GM12878 (cell line): ENCODE results near the gene MAFG. TPM values are rescaled to one million over a fixed set of nuclear protein-coding genes. Genes with fewer than 3 reads are reported as not detected.

Source experiments
- ATAC-seq: fragments of 200-7000 bp; cut with Tn5 transposase; 3 replicates; pipeline ENCODE4 v1.9.1; 2020; ENCODE audit warnings: mild to moderate bottlenecking, moderate library complexity
- BruUV-seq: library from RNA; stranded (reverse); fragments of 400-500 nt; replicated peaks from 2 replicates; lab custom pipeline; 2021; lab: Mats Ljungman, UMichigan
- CTCF ChIA-PET: fragments of 300-600 bp; sonication (Branson Sonifier 250); formaldehyde crosslinking; extraction: SDS; loops from one replicate; lab custom pipeline; 2021; ENCODE audit warnings: inconsistent platforms; lab: Yijun Ruan, JAX
- POLR2A ChIA-PET: fragments of 350-600 bp; formaldehyde crosslinking; extraction: SDS; loops from one replicate; lab custom pipeline; 2021; ENCODE audit warnings: inconsistent platforms; lab: Charles Lee
- RAD21 ChIA-PET: fragments of 300-600 bp; sonication (Branson Sonifier 250); formaldehyde crosslinking; loops from one replicate; lab custom pipeline; 2023; ENCODE audit warnings: antibody characterized with exemption; ENCODE audit not compliant: unreplicated experiment; lab: Charles Lee
- SMC1A ChIA-PET: fragments of 300-600 bp; sonication (Branson Sonifier 250); formaldehyde crosslinking; loops from one replicate; lab custom pipeline; 2023; ENCODE audit not compliant: unreplicated experiment, uncharacterized antibody; lab: Charles Lee
- DNase-seq: peaks from one replicate; pipeline ENCODE4 v3.0.0-alpha.2; 2011; ENCODE audit warnings: low read depth, low spot score
- FAIRE-seq: peaks from 3 replicates; lab custom pipeline; 2011; peaks lifted over from hg19 to GRCh38; lab: Jason Lieb, UNC
- H2AFZ ChIP-seq: 2 replicates; pipeline ENCODE4 v1.6.0; 2011; ENCODE audit warnings: low read depth, low read length, control low read depth; ENCODE audit not compliant: control insufficient read depth
- H3K27ac ChIP-seq: 2 replicates; pipeline ENCODE4 v1.5.1; 2011; ENCODE audit warnings: control low read depth; ENCODE audit not compliant: control insufficient read depth, insufficient read depth
- H3K27me3 ChIP-seq, 2 experiments: replicated peaks in 1 of 2; 2 replicates each; pipeline versions ENCODE4 v1.6.0 to v1.6.1; 2011; ENCODE audit warnings: low read length in 1 of 2; ENCODE audit not compliant: control insufficient read depth in 2 of 2, insufficient read depth in 2 of 2
- H3K36me3 ChIP-seq, 2 experiments: 2 replicates each; pipeline ENCODE4 v1.5.1; 2011; ENCODE audit warnings: low read length in 1 of 2; ENCODE audit not compliant: control insufficient read depth in 2 of 2, insufficient read depth in 2 of 2
- H3K4me1 ChIP-seq: 2 replicates; pipeline ENCODE4 v1.6.1; 2011; ENCODE audit warnings: mild to moderate bottlenecking, low read length, moderate library complexity, mixed read lengths; ENCODE audit not compliant: control insufficient read depth, insufficient read depth
- H3K4me2 ChIP-seq: 2 replicates; pipeline ENCODE4 v1.6.0; 2011; ENCODE audit warnings: control low read depth; ENCODE audit not compliant: control insufficient read depth, insufficient read depth
- H3K4me3 ChIP-seq: fragments of 200-600 bp; sonication (generic); 2 replicates; pipeline ENCODE4 v1.5.1; 2016
- H3K79me2 ChIP-seq: 2 replicates; pipeline ENCODE4 v1.6.0; 2011; ENCODE audit warnings: low read length; ENCODE audit not compliant: control insufficient read depth, insufficient read depth
- H3K9ac ChIP-seq: 2 replicates; pipeline ENCODE4 v1.8.0; 2011; ENCODE audit warnings: low read length, control low read depth, mixed read lengths; ENCODE audit not compliant: control insufficient read depth, insufficient read depth
- H3K9me3 ChIP-seq: replicated peaks from 3 replicates; pipeline ENCODE4 v1.5.1; 2011; ENCODE audit warnings: mild to moderate bottlenecking, low read length; ENCODE audit not compliant: control insufficient read depth, insufficient read depth
- H4K20me1 ChIP-seq: 2 replicates; pipeline ENCODE4 v1.6.0; 2011; ENCODE audit not compliant: control insufficient read depth, insufficient read depth
- E4F1 ChIP-seq: fragments of 450-650 bp; IDR thresholded peaks from 2 replicates; pipeline ENCODE4 v1.6.1; 2018; ENCODE audit warnings: borderline replicate concordance, mild to moderate bottlenecking; ENCODE audit not compliant: partially characterized antibody
- HSF1 ChIP-seq: fragments of 150-350 bp; IDR thresholded peaks from 2 replicates; pipeline ENCODE4 v1.6.1; 2014; ENCODE audit warnings: mild to moderate bottlenecking, low read depth, low read length
- NRF1 ChIP-seq: conservative IDR thresholded peaks from 2 replicates; pipeline ENCODE4 v1.6.1; 2011; ENCODE audit warnings: mild to moderate bottlenecking, low read depth, low read length, improper control_type of control experiment
- PBX3 ChIP-seq: IDR thresholded peaks from 2 replicates; pipeline ENCODE4 v1.6.1; 2011; ENCODE audit warnings: mild to moderate bottlenecking, low read depth, low read length, moderate library complexity; ENCODE audit not compliant: insufficient replicate concordance
- POLR2AphosphoS5 ChIP-seq: IDR thresholded peaks from 2 replicates; pipeline ENCODE4 v1.6.1; 2011; ENCODE audit warnings: mild to moderate bottlenecking, low read length, inconsistent platforms
- POU2F2 ChIP-seq: IDR thresholded peaks from 3 replicates; pipeline ENCODE4 v1.6.1; 2011; ENCODE audit warnings: low read depth, mild to moderate bottlenecking, low read length, borderline replicate concordance
- TCF3 ChIP-seq: IDR thresholded peaks from 2 replicates; pipeline ENCODE4 v1.6.1; 2012; ENCODE audit warnings: low read depth, mild to moderate bottlenecking, low read length, borderline replicate concordance; ENCODE audit not compliant: insufficient read depth
- WGBS: methylation state at CpG from one replicate; pipeline ENCODE4 v1.1.6; 2016; ENCODE audit warnings: low lambda C conversion rate; ENCODE audit not compliant: insufficient replicate concordance, insufficient coverage; ENCODE audit errors: missing lambda C conversion rate; 5-methylcytosine and 5-hydroxymethylcytosine counted together
- in situ Hi-C: fragments of 300-500 bp; cut with MboI; formaldehyde crosslinking; loops from 9 replicates; pipeline ENCODE4 v1.14.3; 2018; ENCODE audit warnings: mixed read lengths
- intact Hi-C: fragments of 100-400 bp; cut with micrococcal nuclease; formaldehyde crosslinking; loops from one replicate; pipeline ENCODE4 v1.14.2; 2022; ENCODE audit not compliant: unreplicated experiment
- polyA plus RNA-seq, 11 experiments: library from polyadenylated mRNA; depleted of rRNA in 4 of 11; unstranded in 6 of 11; stranded (reverse) in 5 of 11; fragments of >200 nt; fragmentation: Nextera tagmentation in 4 of 11; fragmentation: Illumina TruSeq in 1 of 11; extraction: Ambion mirVana in 4 of 11; extraction: Trizol in 1 of 11; gene quantifications; 1 replicate in 1 of 11; 2 replicates in 10 of 11; pipeline versions ENCODE4 v1.2.1 to v1.2.3, GENCODE V29; 2011 to 2016; ENCODE audit warnings: inconsistent platforms in 2 of 11, missing spikeins in 2 of 11, low read depth in 1 of 11
- total RNA-seq, 4 experiments: library from RNA; depleted of rRNA in 3 of 4; stranded (reverse); fragments of >200 nt in 3 of 4; fragmentation: Illumina TruSeq in 1 of 4; extraction: Trizol in 1 of 4; gene quantifications; 2 replicates each; pipeline versions ENCODE4 v1.2.1 to v1.2.3, GENCODE V29; 2013 to 2021

The MAFG gene
- total and polyA plus RNA-seq, 10 of the 15 experiments (the other 5 are each of a cell fraction or from before 2014, with no cell fraction given) = 0.48 to 20.1 (median 7.6) TPM

- TF ChIP-seq E4F1 = no peak
- no peak for TF ChIP-seq NRF1
- TF ChIP-seq HSF1 = no peak
- TF ChIP-seq, all 136 proteins: peak for 18
Measured at GRCh38 chr17:81869221-81870130, 58.1 kb downstream of the MAFG start (continued).

DNA sequence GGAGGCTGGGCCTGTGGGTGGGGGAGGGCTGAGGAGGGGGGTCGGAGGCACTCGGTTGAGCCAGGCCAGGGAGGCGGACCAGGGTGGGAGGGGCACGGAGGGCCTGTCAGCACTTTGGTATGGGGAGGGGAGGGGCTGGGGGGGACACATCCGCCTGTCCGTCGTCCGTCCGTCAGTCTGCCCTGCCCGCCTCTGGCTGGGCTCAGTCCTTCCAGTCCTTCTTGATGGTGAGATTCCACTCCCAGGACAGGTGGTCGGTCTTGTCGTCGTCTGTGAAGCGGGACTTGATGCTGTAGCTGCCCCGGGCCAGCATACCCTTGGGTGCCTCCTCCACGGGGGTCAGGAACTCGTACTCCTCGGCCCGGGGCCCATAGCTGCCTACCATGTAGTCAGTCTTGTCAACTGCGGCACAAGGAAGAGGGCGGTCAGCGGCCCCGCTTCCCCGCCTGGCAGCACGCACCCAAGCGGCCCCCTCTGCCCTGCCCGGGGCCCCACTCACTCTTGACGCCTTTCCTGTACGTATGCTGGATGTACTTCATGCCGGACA is 58.8 kb downstream of the MAFG start:
- ChIA-PET POLR2A (interaction anchor here (0.7 to 3.5 kb wide), 5 partner anchors 10 to 56 kb away, joined by 3 to 26 read pairs (median 10); partner anchors contain the start of genes ALYREF and ANAPC11), CTCF (interaction anchor here (0.9 to 2.5 kb wide), 12 partner anchors 8 to 169 kb away, joined by 3 to 10 read pairs (median 4); partner anchors contain the start of genes DCXR and P4HB), SMC1A (interaction anchor here (1.6 to 1.7 kb wide), 2 partner anchors 7 to 25 kb away, joined by 5 to 7 read pairs; no protein-coding TSS in a partner anchor), RAD21 (interaction anchor here (0.9 to 2.1 kb wide), 4 partner anchors 7 to 87 kb away, joined by 3 to 8 read pairs (median 4); no protein-coding TSS in a partner anchor)
- ATAC-seq (no peak), FAIRE-seq (no peak), DNase-seq (no peak)
- Histone ChIP-seq H3K4me1 (0 out of 2 replicates have a peak, but pooled peaks cover 8% of the 10 kb centered on the region), H3K79me2 (peaks cover 60% of the 10 kb centered on the region), H3K4me3 (peak overlapping the region; percentile 95), H3K27ac (no peak overlapping the region), H4K20me1 (0 out of 2 replicates have a peak, but pooled peaks cover 3% of the 10 kb centered on the region), H3K36me3 (peaks cover 3 to 24% of the 10 kb centered on the region in 2 experiments; a peak in 3 of 4 replicates), H3K4me2 (peak overlapping the region; percentile 81; the same call in 1 of the 2 replicates), H3K9me3 (no peaks in the 10 kb centered on the region), H3K9ac (no peak overlapping the region), H2AFZ (no peak overlapping the region), H3K27me3 (no peaks in the 10 kb centered on the region)
- intact Hi-C loops (no loop called here), in situ Hi-C loops (no loop called here)
- TSS peak; percentile 76 for BruUV-seq
- WGBS = 73% methylated on average over 20 of the region's 30 CpGs
- TF ChIP-seq PBX3 = peak; percentile 53
- no peak for TF ChIP-seq E4F1
- peak; percentile 51 for TF ChIP-seq POLR2AphosphoS5
- TF ChIP-seq POU2F2 = peak; percentile 50; the same call in 1 of the 3 replicates
- no peak for TF ChIP-seq TCF3
